Smooth muscle cell (in vitro differentiated cells): ENCODE data around the gene SHQ1. TPM values are rescaled to one million over a fixed set of nuclear protein-coding genes. Genes with fewer than 3 reads are reported as not detected.

Source experiments
- DNase-seq: peaks from one replicate; lab custom pipeline; 2025; ENCODE audit not compliant: unreplicated experiment; lab: John Stamatoyannopoulos, UW
- H2AFZ ChIP-seq: fragments of 200-600 bp; sonication (generic); 2 replicates; pipeline ENCODE4 v1.6.0; 2016; ENCODE audit warnings: antibody characterized with exemption, low read depth, mild to moderate bottlenecking
- H3F3A ChIP-seq: fragments of 200-600 bp; sonication (generic); 2 replicates; pipeline ENCODE4 v1.6.0; 2017; ENCODE audit warnings: antibody characterized with exemption, low read depth
- H3K27ac ChIP-seq: fragments of 200-600 bp; sonication (generic); 2 replicates; pipeline ENCODE4 v1.5.1; 2016; ENCODE audit warnings: low read depth, mild to moderate bottlenecking
- H3K27me3 ChIP-seq: fragments of 200-600 bp; sonication (generic); 2 replicates; pipeline ENCODE4 v1.6.1; 2016; ENCODE audit warnings: low read depth, mild to moderate bottlenecking
- H3K36me3 ChIP-seq: fragments of 200-600 bp; sonication (generic); 2 replicates; pipeline ENCODE4 v1.5.1; 2016; ENCODE audit warnings: low read depth
- H3K4me1 ChIP-seq: fragments of 200-600 bp; sonication (generic); 2 replicates; pipeline ENCODE4 v1.5.1; 2016; ENCODE audit warnings: low read depth
- H3K4me2 ChIP-seq: fragments of 200-600 bp; sonication (generic); 2 replicates; pipeline ENCODE4 v1.6.0; 2016; ENCODE audit warnings: mild to moderate bottlenecking
- H3K4me3 ChIP-seq: fragments of 200-600 bp; sonication (generic); 2 replicates; pipeline ENCODE4 v1.5.1; 2016; ENCODE audit warnings: mild to moderate bottlenecking
- H3K79me2 ChIP-seq: fragments of 200-600 bp; sonication (generic); 2 replicates; pipeline ENCODE4 v1.6.0; 2016; ENCODE audit warnings: low read depth, mild to moderate bottlenecking
- H3K9ac ChIP-seq: fragments of 200-600 bp; sonication (generic); 2 replicates; pipeline ENCODE4 v1.6.0; 2016; ENCODE audit warnings: low read depth
- H3K9me3 ChIP-seq: fragments of 200-600 bp; sonication (generic); replicated peaks from 2 replicates; pipeline ENCODE4 v1.5.1; 2016; ENCODE audit warnings: low read depth
- H4K20me1 ChIP-seq: fragments of 200-600 bp; sonication (generic); 2 replicates; pipeline ENCODE4 v1.6.0; 2016; ENCODE audit warnings: low read depth
- WGBS: methylation state at CpG from one replicate; pipeline ENCODE4 v1.1.7; 2016; ENCODE audit warnings: low lambda C conversion rate; 5-methylcytosine and 5-hydroxymethylcytosine counted together
- polyA plus RNA-seq: library from polyadenylated mRNA; unstranded; fragments of >200 nt; fragmentation: Nextera tagmentation; extraction: Ambion mirVana; gene quantifications from 2 replicates; pipeline ENCODE4 v1.2.1, GENCODE V29; 2016
- total RNA-seq: library from RNA; depleted of rRNA; stranded (reverse); fragments of >200 nt; gene quantifications from 2 replicates; pipeline ENCODE4 v1.2.3, GENCODE V29; 2014
- TF ChIP-seq, protein P1 (sequence below): fragments of 200-600 bp; sonication (generic); IDR thresholded peaks from 2 replicates; pipeline ENCODE4 v1.5.1; 2017; ENCODE audit warnings: borderline replicate concordance, mild to moderate bottlenecking, antibody characterized with exemption; ENCODE audit not compliant: insufficient read depth, poor library complexity, severe bottlenecking

SHQ1 gene
- total and polyA plus RNA-seq, 2 experiments from 2014 or later = 13.1 to 14.8 TPM

DNA sequence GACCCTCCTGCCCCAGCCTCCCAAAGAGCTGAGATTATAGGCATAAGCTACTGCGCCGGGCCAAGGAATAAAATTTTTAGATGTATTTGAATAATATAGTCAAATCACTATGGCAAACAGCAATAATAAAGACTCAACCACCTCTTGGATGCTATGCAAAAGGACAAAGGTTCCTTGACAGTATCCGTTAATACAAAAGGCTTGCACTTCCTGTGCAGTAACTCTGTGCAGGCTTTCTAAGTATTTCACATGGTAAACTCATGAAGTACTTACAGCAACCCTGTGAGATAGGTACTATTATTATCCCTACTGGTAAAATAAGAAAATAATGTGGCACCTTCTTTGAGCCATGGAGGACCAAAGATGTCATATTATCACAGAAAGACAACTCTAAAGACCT, 86.8 kb downstream of the SHQ1 start:
- H3F3A ChIP-seq = no peaks in the 10 kb centered on the region
- no peak overlapping the region for H3K9ac ChIP-seq
- no peaks in the 10 kb centered on the region for H3K9me3 ChIP-seq
- H3K4me1 ChIP-seq = no peaks in the 10 kb centered on the region
- no peak overlapping the region for H3K27ac ChIP-seq
- no peak overlapping the region for H3K4me3 ChIP-seq
- H3K27me3 ChIP-seq = no peaks in the 10 kb centered on the region
- TF ChIP-seq, protein P1, sequence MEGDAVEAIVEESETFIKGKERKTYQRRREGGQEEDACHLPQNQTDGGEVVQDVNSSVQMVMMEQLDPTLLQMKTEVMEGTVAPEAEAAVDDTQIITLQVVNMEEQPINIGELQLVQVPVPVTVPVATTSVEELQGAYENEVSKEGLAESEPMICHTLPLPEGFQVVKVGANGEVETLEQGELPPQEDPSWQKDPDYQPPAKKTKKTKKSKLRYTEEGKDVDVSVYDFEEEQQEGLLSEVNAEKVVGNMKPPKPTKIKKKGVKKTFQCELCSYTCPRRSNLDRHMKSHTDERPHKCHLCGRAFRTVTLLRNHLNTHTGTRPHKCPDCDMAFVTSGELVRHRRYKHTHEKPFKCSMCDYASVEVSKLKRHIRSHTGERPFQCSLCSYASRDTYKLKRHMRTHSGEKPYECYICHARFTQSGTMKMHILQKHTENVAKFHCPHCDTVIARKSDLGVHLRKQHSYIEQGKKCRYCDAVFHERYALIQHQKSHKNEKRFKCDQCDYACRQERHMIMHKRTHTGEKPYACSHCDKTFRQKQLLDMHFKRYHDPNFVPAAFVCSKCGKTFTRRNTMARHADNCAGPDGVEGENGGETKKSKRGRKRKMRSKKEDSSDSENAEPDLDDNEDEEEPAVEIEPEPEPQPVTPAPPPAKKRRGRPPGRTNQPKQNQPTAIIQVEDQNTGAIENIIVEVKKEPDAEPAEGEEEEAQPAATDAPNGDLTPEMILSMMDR = no peak
- no peaks in the 10 kb centered on the region for H4K20me1 ChIP-seq
- H3K79me2 ChIP-seq = no peaks in the 10 kb centered on the region
- H3K4me2 ChIP-seq = no peak overlapping the region
- DNase-seq = no peak
- WGBS = 98% methylated on average over 3 of the region's 3 CpGs
- H3K36me3 ChIP-seq = no peaks in the 10 kb centered on the region
- no peak overlapping the region for H2AFZ ChIP-seq

DNA sequence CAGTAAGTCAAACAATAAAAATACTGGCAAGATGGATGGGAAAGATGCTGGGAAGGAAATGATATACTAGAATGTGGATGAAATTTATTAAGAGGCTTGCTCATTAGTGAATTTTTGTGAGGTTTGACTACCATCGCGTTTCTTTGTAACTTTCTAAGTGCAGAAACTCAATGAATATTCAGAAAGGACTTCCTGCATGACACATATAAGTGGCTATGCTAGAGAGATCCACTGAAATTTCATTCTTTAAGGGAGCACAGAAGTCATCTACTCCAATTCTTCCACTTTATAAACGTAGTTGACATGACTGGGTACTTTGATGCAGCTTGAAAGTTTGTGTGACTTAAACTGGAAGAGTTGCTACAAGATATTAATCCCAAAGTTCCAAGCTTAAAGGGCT, 88.0 kb downstream of the SHQ1 start:
- no peak for DNase-seq
- Histone ChIP-seq H3K79me2 (no peaks in the 10 kb centered on the region), H3K4me1 (no peaks in the 10 kb centered on the region), H3K4me2 (no peak overlapping the region), H3K27ac (no peak overlapping the region), H3K27me3 (no peaks in the 10 kb centered on the region), H2AFZ (no peak overlapping the region), H3K36me3 (no peaks in the 10 kb centered on the region), H3F3A (no peaks in the 10 kb centered on the region), H3K9me3 (no peaks in the 10 kb centered on the region), H3K4me3 (no peak overlapping the region), H4K20me1 (no peaks in the 10 kb centered on the region), H3K9ac (no peak overlapping the region)
- TF ChIP-seq, protein P1 = no peak
- 83% methylated on average over 3 of the region's 3 CpGs for WGBS

DNA sequence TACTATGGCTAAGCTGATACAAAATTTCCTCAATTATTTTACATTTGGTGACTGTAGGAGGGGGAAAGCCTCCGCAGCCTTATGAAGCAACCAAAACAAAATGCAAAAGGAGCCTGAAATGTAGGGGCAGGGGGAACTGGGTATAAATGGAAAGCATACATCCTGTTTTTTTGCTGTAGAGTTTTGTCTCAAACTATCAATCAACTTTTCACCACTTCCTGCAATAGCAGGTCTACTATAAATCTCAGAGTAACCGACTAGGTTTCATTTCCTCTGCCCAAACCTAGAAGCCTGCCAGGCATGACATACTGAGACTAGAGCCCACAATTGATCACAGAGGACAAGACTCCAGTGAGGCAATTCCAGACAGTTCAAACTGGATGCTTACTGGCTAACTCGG, 91.3 kb downstream of the SHQ1 start:
- DNase-seq = no peak
- Histone ChIP-seq H2AFZ (no peak overlapping the region), H3K36me3 (no peaks in the 10 kb centered on the region), H3K4me2 (no peak overlapping the region), H3K9ac (no peak overlapping the region), H3K27ac (no peak overlapping the region), H3K4me1 (no peaks in the 10 kb centered on the region), H3K79me2 (no peaks in the 10 kb centered on the region), H3K9me3 (no peaks in the 10 kb centered on the region), H3K27me3 (no peaks in the 10 kb centered on the region), H3K4me3 (no peak overlapping the region), H4K20me1 (no peaks in the 10 kb centered on the region), H3F3A (no peaks in the 10 kb centered on the region)
- 90% methylated on average over 3 of the region's 3 CpGs for WGBS
- TF ChIP-seq, protein P1 = no peak

DNA sequence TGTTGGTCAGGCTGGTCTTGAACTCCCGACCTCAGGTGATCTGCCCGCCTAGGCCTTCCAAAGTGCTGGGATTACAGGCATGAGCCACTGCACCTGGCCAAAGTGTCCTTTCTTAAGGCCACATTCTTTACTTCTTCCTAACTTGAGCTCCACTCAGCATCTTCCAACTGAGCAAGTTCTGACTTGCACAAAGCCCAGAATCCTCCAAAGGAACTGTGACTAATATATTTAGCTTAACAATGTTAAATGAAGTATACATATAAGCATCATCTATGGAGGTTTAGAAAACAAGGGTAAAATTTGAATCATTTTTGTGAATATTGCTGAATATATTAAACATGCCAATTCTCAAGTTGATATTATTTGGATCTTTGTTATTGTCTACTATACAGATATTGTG, 93.7 kb downstream of the SHQ1 start:
- H3K27ac ChIP-seq = no peak overlapping the region
- H3K4me1 ChIP-seq = no peaks in the 10 kb centered on the region
- no peaks in the 10 kb centered on the region for H3K36me3 ChIP-seq
- no peak overlapping the region for H2AFZ ChIP-seq
- no peaks in the 10 kb centered on the region for H3K9me3 ChIP-seq
- no peaks in the 10 kb centered on the region for H4K20me1 ChIP-seq
- H3F3A ChIP-seq = no peaks in the 10 kb centered on the region
- H3K27me3 ChIP-seq = no peaks in the 10 kb centered on the region
- TF ChIP-seq, protein P1 = no peak
- no peak for DNase-seq
- 86% methylated on average over 2 of the region's 2 CpGs for WGBS
- H3K4me2 ChIP-seq = no peak overlapping the region
- no peaks in the 10 kb centered on the region for H3K79me2 ChIP-seq
- H3K4me3 ChIP-seq = no peak overlapping the region
- no peak overlapping the region for H3K9ac ChIP-seq
